ENCODE results near the gene NUDT15.

DNA sequence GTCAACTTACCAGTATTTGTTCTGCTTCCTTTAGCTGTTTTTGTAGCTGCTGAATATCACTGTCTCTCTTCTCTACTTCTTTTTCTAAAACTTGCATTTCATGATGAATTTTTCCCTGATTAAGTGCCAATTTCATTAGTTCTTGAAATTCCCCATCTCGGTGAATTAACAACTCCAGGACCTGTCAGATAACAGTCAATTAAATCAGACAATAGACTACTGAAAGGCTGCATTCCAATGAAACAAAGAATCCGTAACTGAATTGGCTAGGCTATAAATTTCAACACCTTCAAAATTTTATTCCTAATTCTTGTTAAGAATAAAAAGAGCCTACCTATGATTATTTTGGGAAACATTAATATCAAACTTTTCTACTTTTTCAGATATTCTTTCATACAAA is 48.7 kb downstream of the NUDT15 start:
- TF ChIP-seq, protein P1, sequence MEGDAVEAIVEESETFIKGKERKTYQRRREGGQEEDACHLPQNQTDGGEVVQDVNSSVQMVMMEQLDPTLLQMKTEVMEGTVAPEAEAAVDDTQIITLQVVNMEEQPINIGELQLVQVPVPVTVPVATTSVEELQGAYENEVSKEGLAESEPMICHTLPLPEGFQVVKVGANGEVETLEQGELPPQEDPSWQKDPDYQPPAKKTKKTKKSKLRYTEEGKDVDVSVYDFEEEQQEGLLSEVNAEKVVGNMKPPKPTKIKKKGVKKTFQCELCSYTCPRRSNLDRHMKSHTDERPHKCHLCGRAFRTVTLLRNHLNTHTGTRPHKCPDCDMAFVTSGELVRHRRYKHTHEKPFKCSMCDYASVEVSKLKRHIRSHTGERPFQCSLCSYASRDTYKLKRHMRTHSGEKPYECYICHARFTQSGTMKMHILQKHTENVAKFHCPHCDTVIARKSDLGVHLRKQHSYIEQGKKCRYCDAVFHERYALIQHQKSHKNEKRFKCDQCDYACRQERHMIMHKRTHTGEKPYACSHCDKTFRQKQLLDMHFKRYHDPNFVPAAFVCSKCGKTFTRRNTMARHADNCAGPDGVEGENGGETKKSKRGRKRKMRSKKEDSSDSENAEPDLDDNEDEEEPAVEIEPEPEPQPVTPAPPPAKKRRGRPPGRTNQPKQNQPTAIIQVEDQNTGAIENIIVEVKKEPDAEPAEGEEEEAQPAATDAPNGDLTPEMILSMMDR (IDR thresholded peaks at IDR 0.05), result no peak
- no peak for TF ChIP-seq POLR2A (IDR thresholded peaks at IDR 0.05)
